ENCODE data around the gene SV2C.

- TF ChIP-seq POLR2A (IDR thresholded peaks at IDR 0.05) (no peak), POLR2AphosphoS5 (IDR thresholded peaks at IDR 0.05) (no peak)
Observed at GRCh38 chr5:76393035-76393680, 310.0 kb downstream of the SV2C start.
